Kasumi-1 (cell line): ENCODE data around the gene CDKN1C.

Source experiments
- DNase-seq, 2 experiments: peaks; one replicate each; lab custom pipeline; 2025; lab: John Stamatoyannopoulos, UW

Gene CDKN1C

GRCh38 chr11:2869561-2870427 lies 15.8 kb downstream of the CDKN1C start:
- DNase-seq = no peak

GRCh38 chr11:2869134-2869526 lies 16.4 kb downstream of the CDKN1C start:
- DNase-seq = no peak

DNA sequence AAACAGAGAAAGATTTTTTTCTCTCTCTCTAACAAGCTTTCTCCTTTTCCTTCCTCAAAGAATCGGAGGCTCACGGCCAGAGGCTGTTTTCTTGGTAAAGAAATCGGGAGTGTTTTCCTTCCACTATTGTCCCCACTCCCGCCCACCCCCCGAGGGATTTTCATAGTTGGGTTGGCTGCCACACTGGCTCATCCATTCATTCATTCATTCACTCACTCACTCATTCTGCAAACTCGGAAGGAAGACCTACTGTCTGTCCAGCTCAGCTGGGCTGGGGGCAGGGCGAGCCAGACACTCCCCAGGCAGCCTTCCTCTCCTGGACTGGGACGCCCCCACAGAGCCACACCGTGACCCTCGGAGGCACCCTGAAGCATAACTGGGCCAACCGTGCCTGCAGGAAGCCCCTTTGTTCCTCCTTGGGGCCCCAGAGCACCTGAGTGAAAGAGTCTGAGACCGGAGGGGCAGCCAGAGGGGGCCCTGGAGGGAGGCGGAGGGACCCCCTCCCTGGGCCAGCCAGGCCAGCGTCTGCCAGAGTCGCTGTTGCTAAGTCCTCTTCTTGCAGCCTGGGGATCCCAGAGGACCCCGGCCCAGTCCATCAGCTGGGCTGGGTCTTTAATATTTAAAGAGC lies 17.0 kb downstream of the CDKN1C start:
- DNase-seq = no peak

DNA sequence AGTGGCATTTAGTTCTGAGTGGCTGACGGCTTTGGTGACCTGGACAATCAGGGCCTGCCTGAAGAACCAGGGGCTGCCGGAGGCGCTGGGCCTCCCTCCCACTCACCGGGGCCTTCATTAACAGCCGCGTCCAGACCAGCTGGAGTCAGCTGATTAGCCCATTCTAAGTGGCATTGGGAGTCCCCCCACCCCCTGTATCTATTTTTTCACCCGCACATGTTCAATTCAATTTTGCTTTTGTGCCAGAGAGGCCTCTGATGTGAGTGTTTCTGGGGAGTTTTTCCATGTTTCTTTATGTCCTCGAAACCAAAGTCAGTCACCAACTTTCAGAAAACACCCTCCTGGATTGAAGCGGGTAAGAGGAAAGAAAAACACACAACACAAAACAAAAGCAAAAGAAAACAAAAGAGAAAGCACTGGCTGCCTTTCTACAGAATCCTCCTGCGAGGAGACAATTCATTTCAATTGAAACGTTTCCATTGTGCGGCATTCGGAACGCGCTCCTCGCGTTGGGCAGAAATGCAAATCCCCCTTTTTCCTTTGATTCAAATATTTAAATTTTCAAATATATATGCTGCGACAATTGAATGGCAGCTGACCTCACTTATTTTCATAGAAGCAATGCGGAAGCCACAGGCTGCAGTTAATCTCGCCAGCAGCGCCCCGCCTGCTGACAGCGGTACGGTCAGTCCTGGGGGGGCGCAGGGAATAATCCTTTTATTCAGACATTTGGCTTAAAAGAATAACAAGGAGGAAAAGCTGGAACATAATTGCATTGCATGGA lies 17.7 kb downstream of the CDKN1C start:
- DNase-seq = no peak

GRCh38 chr11:2867142-2867541 lies 18.4 kb downstream of the CDKN1C start:
- DNase-seq = no peak

DNA sequence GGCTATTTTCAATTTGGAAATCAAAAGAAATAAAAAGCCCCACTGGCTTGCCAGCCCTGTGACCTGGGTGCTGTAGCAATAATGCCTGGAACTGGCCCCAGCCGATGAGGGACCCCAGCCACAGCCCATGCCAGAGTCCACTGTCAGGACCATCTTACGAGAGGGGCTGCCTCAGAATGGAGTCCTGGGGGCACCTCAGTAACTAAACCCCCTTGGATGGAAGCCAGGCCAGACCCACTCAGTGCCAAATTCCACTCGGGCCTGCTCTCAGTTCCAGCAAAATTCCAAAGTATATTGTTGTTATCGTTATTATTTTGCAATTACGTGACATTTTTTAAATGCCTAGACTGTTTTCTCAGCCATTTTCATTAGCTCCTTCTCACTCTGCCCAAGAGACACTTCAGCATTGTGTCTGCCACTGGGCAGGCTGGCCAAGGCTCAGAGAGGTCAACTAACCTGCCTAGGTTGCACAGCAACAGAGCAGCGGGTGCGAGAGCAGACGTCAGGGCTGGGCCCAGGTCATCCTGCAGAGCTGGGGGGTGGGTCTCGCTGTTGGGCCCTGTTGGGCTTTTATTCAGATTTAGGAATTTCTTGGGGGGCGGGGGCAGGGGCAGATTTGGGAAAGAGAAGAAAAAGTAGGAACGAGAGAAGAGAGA lies 19.5 kb downstream of the CDKN1C start:
- DNase-seq = no peak

- DNase-seq = no peak
These were observed 20.7 kb downstream of the CDKN1C start for GRCh38 chr11:2864901-2865300.

DNA sequence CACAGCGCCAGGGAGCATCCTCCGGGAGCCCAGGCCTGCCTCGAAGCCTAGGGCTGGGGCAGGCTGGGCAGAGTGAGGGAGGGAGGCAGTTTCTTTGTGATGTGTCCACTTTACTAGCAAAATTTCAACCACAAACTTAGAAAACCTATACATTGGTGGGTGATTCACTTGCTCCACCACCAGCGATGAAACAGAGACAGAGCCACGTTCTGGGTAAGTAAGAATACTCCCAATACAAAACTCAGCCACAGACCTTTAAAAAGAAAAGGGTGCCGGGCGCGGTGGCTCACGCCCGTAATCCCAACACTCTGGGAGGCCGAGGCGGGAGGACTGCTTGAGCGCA lies 22.3 kb downstream of the CDKN1C start:
- no peak for DNase-seq

- no peak for DNase-seq
These were observed 22.9 kb downstream of the CDKN1C start for GRCh38 chr11:2862395-2863275.

- DNase-seq = no peak
These were observed 24.9 kb downstream of the CDKN1C start for GRCh38 chr11:2860636-2861035.

- no peak for DNase-seq
These were observed 25.9 kb downstream of the CDKN1C start for GRCh38 chr11:2859699-2860037.

- no peak for DNase-seq
These were observed 26.4 kb downstream of the CDKN1C start for GRCh38 chr11:2858995-2859698.

- DNase-seq = no peak
These were observed 27.7 kb downstream of the CDKN1C start for GRCh38 chr11:2857918-2858317.

- DNase-seq = no peak
These were observed 28.3 kb downstream of the CDKN1C start for GRCh38 chr11:2857276-2857675.

DNA sequence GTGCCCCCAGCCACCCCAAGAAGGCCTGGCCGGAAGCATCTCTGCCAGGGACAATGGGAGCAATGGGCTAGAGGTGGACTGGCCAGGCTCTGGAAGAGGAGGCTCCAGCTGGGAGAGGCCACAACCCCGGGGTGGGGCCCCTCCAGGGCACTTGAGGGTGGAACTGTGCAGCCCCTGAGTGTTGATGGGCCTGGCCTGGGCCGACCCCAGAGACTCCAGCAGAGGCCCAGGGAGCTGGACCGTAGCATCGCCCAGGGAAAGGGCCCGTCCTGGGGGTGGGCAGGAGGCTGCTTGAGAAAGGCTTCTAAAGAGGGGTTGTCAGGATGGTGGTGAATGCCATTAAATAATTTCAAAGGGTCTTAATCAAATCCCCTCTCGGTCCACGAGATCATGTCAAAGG lies 30.4 kb downstream of the CDKN1C start:
- no peak for DNase-seq

DNA sequence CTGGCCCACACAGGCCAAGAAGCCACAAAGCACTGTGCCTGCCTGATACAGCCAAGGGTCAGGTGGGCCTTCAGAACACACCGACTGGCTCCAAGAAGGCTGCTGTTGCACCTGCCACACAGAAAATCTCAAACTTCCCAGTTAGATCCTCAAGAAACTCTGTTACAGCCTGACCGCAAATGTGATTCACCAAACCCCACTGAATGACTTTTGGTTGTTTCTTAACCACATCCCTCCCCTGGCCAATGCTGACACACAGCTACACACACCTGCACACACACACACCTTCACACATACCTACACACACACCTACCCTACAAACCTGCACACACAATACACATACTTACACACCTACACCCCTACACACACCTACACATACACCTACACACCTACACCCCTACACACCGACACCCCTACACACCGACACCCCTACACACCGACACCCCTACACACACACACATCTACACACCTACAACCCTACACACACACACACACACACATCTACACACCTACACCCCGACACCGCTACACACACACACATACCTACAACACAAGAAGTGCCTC lies 31.5 kb downstream of the CDKN1C start:
- no peak for DNase-seq

DNA sequence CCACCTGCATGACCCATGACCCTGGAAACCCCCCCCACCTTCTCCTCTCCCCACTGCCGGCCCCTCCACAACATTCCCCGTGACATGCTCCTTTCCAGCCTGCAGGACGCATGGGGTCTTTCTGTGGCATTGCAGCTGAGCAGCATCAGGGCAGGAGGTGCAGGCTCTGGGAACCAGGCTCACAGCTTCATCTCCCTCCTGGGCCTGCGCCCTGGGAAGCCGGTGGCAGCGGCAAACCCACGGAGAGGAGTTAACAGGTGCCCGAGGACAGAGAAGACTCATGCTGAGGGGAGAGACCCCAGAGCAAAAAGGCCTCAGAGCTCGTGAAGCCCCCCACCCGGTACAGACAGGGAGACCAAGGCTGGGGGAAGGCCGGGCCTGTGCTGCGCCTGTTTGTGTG lies 32.2 kb downstream of the CDKN1C start:
- no peak for DNase-seq

- DNase-seq = no peak
These were observed 35.4 kb downstream of the CDKN1C start for GRCh38 chr11:2849994-2850770.

DNA sequence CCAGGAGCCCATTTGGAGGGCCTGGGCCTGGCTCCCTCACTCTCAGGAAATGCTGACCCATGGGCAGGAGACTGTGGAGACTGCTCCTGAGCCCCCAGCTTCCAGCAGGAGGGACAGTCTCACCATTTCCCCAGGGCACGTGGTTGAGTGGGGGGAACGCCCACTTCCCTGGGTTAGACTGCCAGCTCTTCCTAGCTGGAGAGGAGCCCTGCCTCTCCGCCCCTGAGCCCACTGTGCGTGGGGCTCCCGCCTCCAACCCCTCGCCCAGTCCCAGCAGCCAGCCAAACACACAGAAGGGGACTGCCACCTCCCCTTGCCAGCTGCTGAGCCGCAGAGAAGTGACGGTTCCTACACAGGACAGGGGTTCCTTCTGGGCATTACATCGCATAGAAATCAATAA lies 37.1 kb downstream of the CDKN1C start:
- DNase-seq = no peak

- DNase-seq = no peak
These were observed 38.0 kb downstream of the CDKN1C start for GRCh38 chr11:2847561-2847960.
